GM12878 (cell line): ENCODE measurements around the gene LRRC63. TPM values are rescaled to one million over a fixed set of nuclear protein-coding genes. Genes with fewer than 3 reads are reported as not detected.

Experiments
- ATF2 ChIP-seq: IDR thresholded peaks from 2 replicates; pipeline ENCODE4 v1.6.1; 2012; ENCODE audit warnings: low read length, inconsistent platforms
- ETV6 ChIP-seq, 2 experiments: fragments of 450-650 bp in 1 of 2; IDR thresholded peaks in 1 of 2; conservative IDR thresholded peaks in 1 of 2; 2 replicates each; pipeline ENCODE4 v1.6.1; 2014; ENCODE audit warnings: antibody characterized with exemption in 1 of 2, borderline replicate concordance in 1 of 2, low read depth in 1 of 2, mild to moderate bottlenecking in 1 of 2, moderate library complexity in 1 of 2
- polyA plus RNA-seq, 11 experiments: library from polyadenylated mRNA; depleted of rRNA in 4 of 11; unstranded in 6 of 11; stranded (reverse) in 5 of 11; fragments of >200 nt; fragmentation: Nextera tagmentation in 4 of 11; fragmentation: Illumina TruSeq in 1 of 11; extraction: Ambion mirVana in 4 of 11; extraction: Trizol in 1 of 11; gene quantifications; 1 replicate in 1 of 11; 2 replicates in 10 of 11; pipeline versions ENCODE4 v1.2.1 to v1.2.3, GENCODE V29; 2011 to 2016; ENCODE audit warnings: inconsistent platforms in 2 of 11, missing spikeins in 2 of 11, low read depth in 1 of 11
- total RNA-seq, 4 experiments: library from RNA; depleted of rRNA in 3 of 4; stranded (reverse); fragments of >200 nt in 3 of 4; fragmentation: Illumina TruSeq in 1 of 4; extraction: Trizol in 1 of 4; gene quantifications; 2 replicates each; pipeline versions ENCODE4 v1.2.1 to v1.2.3, GENCODE V29; 2013 to 2021
- TF ChIP-seq, protein P1 (sequence below): IDR thresholded peaks from 2 replicates; pipeline ENCODE4 v1.6.1; 2012; ENCODE audit warnings: improper control_type of control experiment, low read depth, low read length; ENCODE audit not compliant: insufficient replicate concordance
- TF ChIP-seq, protein P2 (sequence below): fragments of 450-650 bp; IDR thresholded peaks from 2 replicates; pipeline ENCODE4 v1.6.1; 2018; ENCODE audit warnings: mild to moderate bottlenecking, low read depth, moderate library complexity; ENCODE audit not compliant: partially characterized antibody
- TF ChIP-seq, protein P3 (sequence below): IDR thresholded peaks from 2 replicates; pipeline ENCODE4 v1.6.1; 2012; ENCODE audit warnings: low read depth, low read length, improper control_type of control experiment

LRRC63 gene
- total and polyA plus RNA-seq, 10 of the 15 experiments (the other 5 are each of a cell fraction or from before 2014, with no cell fraction given): 0.34 to 0.98 (median 0.76) TPM; not detected in 1

- peak; percentile 4; the same call in 1 of the 2 replicates for TF ChIP-seq ATF2
- TF ChIP-seq, protein P1, sequence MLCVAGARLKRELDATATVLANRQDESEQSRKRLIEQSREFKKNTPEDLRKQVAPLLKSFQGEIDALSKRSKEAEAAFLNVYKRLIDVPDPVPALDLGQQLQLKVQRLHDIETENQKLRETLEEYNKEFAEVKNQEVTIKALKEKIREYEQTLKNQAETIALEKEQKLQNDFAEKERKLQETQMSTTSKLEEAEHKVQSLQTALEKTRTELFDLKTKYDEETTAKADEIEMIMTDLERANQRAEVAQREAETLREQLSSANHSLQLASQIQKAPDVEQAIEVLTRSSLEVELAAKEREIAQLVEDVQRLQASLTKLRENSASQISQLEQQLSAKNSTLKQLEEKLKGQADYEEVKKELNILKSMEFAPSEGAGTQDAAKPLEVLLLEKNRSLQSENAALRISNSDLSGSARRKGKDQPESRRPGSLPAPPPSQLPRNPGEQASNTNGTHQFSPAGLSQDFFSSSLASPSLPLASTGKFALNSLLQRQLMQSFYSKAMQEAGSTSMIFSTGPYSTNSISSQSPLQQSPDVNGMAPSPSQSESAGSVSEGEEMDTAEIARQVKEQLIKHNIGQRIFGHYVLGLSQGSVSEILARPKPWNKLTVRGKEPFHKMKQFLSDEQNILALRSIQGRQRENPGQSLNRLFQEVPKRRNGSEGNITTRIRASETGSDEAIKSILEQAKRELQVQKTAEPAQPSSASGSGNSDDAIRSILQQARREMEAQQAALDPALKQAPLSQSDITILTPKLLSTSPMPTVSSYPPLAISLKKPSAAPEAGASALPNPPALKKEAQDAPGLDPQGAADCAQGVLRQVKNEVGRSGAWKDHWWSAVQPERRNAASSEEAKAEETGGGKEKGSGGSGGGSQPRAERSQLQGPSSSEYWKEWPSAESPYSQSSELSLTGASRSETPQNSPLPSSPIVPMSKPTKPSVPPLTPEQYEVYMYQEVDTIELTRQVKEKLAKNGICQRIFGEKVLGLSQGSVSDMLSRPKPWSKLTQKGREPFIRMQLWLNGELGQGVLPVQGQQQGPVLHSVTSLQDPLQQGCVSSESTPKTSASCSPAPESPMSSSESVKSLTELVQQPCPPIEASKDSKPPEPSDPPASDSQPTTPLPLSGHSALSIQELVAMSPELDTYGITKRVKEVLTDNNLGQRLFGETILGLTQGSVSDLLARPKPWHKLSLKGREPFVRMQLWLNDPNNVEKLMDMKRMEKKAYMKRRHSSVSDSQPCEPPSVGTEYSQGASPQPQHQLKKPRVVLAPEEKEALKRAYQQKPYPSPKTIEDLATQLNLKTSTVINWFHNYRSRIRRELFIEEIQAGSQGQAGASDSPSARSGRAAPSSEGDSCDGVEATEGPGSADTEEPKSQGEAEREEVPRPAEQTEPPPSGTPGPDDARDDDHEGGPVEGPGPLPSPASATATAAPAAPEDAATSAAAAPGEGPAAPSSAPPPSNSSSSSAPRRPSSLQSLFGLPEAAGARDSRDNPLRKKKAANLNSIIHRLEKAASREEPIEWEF: no peak
- TF ChIP-seq, protein P2, sequence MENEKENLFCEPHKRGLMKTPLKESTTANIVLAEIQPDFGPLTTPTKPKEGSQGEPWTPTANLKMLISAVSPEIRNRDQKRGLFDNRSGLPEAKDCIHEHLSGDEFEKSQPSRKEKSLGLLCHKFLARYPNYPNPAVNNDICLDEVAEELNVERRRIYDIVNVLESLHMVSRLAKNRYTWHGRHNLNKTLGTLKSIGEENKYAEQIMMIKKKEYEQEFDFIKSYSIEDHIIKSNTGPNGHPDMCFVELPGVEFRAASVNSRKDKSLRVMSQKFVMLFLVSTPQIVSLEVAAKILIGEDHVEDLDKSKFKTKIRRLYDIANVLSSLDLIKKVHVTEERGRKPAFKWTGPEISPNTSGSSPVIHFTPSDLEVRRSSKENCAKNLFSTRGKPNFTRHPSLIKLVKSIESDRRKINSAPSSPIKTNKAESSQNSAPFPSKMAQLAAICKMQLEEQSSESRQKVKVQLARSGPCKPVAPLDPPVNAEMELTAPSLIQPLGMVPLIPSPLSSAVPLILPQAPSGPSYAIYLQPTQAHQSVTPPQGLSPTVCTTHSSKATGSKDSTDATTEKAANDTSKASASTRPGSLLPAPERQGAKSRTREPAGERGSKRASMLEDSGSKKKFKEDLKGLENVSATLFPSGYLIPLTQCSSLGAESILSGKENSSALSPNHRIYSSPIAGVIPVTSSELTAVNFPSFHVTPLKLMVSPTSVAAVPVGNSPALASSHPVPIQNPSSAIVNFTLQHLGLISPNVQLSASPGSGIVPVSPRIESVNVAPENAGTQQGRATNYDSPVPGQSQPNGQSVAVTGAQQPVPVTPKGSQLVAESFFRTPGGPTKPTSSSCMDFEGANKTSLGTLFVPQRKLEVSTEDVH: no peak
- no peak for TF ChIP-seq ETV6 (conservative IDR thresholded peaks at IDR 0.05 in 1 of 2, IDR thresholded peaks at IDR 0.05 in 1 of 2; ENCODE audit: borderline replicate concordance in 1 of 2, low read depth in 1 of 2)
- TF ChIP-seq, protein P3, sequence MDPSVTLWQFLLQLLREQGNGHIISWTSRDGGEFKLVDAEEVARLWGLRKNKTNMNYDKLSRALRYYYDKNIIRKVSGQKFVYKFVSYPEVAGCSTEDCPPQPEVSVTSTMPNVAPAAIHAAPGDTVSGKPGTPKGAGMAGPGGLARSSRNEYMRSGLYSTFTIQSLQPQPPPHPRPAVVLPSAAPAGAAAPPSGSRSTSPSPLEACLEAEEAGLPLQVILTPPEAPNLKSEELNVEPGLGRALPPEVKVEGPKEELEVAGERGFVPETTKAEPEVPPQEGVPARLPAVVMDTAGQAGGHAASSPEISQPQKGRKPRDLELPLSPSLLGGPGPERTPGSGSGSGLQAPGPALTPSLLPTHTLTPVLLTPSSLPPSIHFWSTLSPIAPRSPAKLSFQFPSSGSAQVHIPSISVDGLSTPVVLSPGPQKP: no peak
Measured at GRCh38 chr13:46179969-46180763, 31.6 kb upstream of the LRRC63 start (continued).
